Heart left ventricle (tissue), 13 donors: ENCODE results near the gene ELOVL5.

Experiments
- POLR2A ChIP-seq, 2 donors: fragments of 450-650 bp; IDR thresholded peaks; one replicate each; pipeline ENCODE4 v1.6.1; 2017; ENCODE audit warnings: antibody characterized with exemption in 2 of 2, mild to moderate bottlenecking in 2 of 2, moderate library complexity in 2 of 2
- TF ChIP-seq, protein P1 (sequence below), 12 donors: fragments of 200-600 bp; sonication (generic) in 4 of 12; IDR thresholded peaks; one replicate each; pipeline versions ENCODE4 v1.5.0 to v1.8.0; 2018 to 2022; ENCODE audit warnings: antibody characterized with exemption in 12 of 12, mild to moderate bottlenecking in 5 of 12
- donor health status: ischemic (EF 13 %, LVEDD 7.1; RV severe dilation, severe dysfunction).
- donor health status: DM: no; HTN: yes; CAD: no.
- donor health status: DM: no; HTN: no; CAD: no.
- donor health status: ischemic (EF 25% LVEDD 6.9; RV normal size, moderate dysfunction).
- donor health status: ischemic (EF 25% LVEDD 5.7; RV mildly dilated, moderate dysfunction).
- donor health status: ischemic (EF 35%, LVEDD 5.7; RV mildly dilated, moderate dysfunction).
- donor health status: nonischemic (EF 11% LVEDD 7.7; RV severe dilation, severe dysfunction).
- donor health status: DM: yes; HTN: yes; CAD: no.
- donor health status: PGD.
- donor health status: ischemic (EF 29% LVEDD 5.4; RV normal size, mild dysfunction).
- donor health status: nonischemic (EF 23%, LVEDD 6.1; RV moderate dilation, normal function).

DNA sequence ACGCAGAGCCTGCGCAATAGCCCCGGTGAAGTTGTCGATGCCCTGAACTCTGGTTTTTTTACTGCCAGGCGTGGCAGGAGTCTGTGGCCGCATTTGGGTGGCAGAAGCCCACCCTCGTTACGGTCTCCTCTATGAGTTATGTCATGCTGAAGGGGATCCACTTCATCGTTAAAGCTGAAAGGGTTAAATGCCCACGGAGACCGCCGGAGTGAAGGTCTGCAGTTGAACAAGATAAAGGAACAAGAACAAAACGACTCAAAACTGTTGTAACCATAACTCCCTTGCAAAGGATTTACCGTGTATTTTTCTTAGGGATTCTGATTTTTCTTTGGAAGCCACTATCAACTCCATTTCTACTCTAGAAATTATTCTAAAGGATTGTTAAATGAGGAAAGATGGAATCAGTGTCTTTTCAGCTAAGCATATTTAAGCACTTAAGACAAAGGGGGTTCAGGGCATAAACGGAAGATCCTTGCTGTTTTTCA lies 501 bp upstream of the ELOVL5 start:
- TF ChIP-seq POLR2A (IDR thresholded peaks at IDR 0.05): no peak
- TF ChIP-seq, protein P1, sequence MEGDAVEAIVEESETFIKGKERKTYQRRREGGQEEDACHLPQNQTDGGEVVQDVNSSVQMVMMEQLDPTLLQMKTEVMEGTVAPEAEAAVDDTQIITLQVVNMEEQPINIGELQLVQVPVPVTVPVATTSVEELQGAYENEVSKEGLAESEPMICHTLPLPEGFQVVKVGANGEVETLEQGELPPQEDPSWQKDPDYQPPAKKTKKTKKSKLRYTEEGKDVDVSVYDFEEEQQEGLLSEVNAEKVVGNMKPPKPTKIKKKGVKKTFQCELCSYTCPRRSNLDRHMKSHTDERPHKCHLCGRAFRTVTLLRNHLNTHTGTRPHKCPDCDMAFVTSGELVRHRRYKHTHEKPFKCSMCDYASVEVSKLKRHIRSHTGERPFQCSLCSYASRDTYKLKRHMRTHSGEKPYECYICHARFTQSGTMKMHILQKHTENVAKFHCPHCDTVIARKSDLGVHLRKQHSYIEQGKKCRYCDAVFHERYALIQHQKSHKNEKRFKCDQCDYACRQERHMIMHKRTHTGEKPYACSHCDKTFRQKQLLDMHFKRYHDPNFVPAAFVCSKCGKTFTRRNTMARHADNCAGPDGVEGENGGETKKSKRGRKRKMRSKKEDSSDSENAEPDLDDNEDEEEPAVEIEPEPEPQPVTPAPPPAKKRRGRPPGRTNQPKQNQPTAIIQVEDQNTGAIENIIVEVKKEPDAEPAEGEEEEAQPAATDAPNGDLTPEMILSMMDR (IDR thresholded peaks at IDR 0.05): no peak
